Measurements from ENCODE around the gene DROSHA. TPM values are rescaled to one million over a fixed set of nuclear protein-coding genes. Genes with fewer than 3 reads are reported as not detected.

DROSHA gene
- total RNA-seq, 1 donor from 2014 or later = 97.3 TPM

DNA sequence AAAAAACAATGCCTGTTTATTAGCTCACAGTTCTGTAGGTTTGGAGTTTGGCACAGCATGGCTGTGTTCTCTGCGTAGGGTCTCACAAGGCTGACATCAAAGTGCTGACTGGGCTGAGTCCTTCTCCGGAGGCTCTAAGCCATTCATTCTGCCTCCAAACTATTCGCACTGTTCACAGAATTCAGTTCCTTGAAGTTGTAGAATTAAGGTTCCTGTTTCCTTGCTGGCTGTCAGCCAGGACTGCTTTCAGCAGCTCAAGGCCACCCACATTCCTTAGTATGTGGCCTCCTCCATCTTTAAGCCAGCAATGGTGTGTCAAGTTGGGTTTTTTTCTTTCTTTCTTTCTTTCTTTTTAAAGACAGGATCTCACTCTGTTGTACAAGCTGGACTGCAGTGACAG lies 176.6 kb downstream of the DROSHA start:
- no peak for DNase-seq (ENCODE audit: extremely low spot score, unreplicated experiment)
- no peaks in the 10 kb centered on the region for H3K4me1 Mint-ChIP-seq (ENCODE audit: unreplicated experiment)
- no peak overlapping the region for H3K4me3 Mint-ChIP-seq
- H3K27ac Mint-ChIP-seq = no peak overlapping the region
- TF ChIP-seq, protein P1, sequence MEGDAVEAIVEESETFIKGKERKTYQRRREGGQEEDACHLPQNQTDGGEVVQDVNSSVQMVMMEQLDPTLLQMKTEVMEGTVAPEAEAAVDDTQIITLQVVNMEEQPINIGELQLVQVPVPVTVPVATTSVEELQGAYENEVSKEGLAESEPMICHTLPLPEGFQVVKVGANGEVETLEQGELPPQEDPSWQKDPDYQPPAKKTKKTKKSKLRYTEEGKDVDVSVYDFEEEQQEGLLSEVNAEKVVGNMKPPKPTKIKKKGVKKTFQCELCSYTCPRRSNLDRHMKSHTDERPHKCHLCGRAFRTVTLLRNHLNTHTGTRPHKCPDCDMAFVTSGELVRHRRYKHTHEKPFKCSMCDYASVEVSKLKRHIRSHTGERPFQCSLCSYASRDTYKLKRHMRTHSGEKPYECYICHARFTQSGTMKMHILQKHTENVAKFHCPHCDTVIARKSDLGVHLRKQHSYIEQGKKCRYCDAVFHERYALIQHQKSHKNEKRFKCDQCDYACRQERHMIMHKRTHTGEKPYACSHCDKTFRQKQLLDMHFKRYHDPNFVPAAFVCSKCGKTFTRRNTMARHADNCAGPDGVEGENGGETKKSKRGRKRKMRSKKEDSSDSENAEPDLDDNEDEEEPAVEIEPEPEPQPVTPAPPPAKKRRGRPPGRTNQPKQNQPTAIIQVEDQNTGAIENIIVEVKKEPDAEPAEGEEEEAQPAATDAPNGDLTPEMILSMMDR (conservative IDR thresholded peaks at IDR 0.05) = no peak
- peaks cover 2% of the 10 kb centered on the region for H3K27me3 Mint-ChIP-seq
- H3K9me3 Mint-ChIP-seq = peaks cover 26% of the 10 kb centered on the region
- H3K36me3 Mint-ChIP-seq = no peaks in the 10 kb centered on the region

Other genes with a start within 250 kb of the DROSHA start
- 21.7 and 28.1 TPM in 2 replicates for gene C5orf22, start 208 bp upstream of the DROSHA start, total RNA-seq (ENCODE audit: low replicate concordance)
- 4.3 and 6.0 TPM in 2 replicates for gene PDZD2, start 107.0 kb upstream of the DROSHA start, total RNA-seq (ENCODE audit: low replicate concordance)